ENCODE measurements around the gene NTRK3.
A peak's percentile ranks its signal among the peaks of the same experiment; 100 is the strongest.

The NTRK3 gene

GRCh38 chr15:87827131-87827530 is 429.4 kb downstream of the NTRK3 start:
- H3K4me3 ChIP-seq (ENCODE audit: low read length) = no peak overlapping the region
- TF ChIP-seq CTCF (conservative IDR thresholded peaks at IDR 0.05; ENCODE audit: low read length) = no peak
- peak; percentile 12 for DNase-seq (ENCODE audit: low read depth)

GRCh38 chr15:87826119-87826747 is 430.3 kb downstream of the NTRK3 start:
- H3K4me3 ChIP-seq (ENCODE audit: low read length) = no peak overlapping the region
- no peak for TF ChIP-seq CTCF (conservative IDR thresholded peaks at IDR 0.05; ENCODE audit: low read length)
- DNase-seq (ENCODE audit: low read depth) = no peak

GRCh38 chr15:87818756-87819155 is 437.8 kb downstream of the NTRK3 start:
- no peak for DNase-seq (ENCODE audit: low read depth)
- TF ChIP-seq CTCF (conservative IDR thresholded peaks at IDR 0.05; ENCODE audit: low read length) = no peak

GRCh38 chr15:87817553-87817952 is 439.0 kb downstream of the NTRK3 start:
- no peak overlapping the region for H3K4me3 ChIP-seq (ENCODE audit: low read length)
- peak; percentile 19; the same call in 1 of the 2 replicates for TF ChIP-seq CTCF (conservative IDR thresholded peaks at IDR 0.05; ENCODE audit: low read length)
- DNase-seq (ENCODE audit: low read depth) = peak; percentile 14

More at GRCh38 chr15:87818756-87819155, 437.8 kb downstream of the NTRK3 start:
- no peak overlapping the region for H3K4me3 ChIP-seq (ENCODE audit: low read length)

DNA sequence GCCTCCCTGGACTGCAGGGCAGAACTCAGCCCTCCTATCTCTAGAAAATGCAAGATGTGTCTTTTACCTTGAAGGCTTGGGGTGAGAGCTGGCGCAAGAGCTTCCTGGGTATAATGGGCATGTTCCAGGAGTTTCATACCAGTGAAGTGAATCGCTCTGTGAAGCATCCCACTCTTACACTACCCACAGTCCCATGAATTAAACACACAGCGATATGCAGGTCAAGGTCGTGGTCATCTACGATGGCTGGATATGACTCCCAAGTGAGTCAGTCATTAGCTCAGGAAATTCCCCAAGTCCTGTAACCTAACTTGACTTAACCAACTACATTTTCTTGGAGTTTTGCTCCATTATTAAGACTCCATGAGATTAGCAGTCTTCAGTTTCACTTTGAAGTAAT is 439.7 kb downstream of the NTRK3 start:
- H3K4me3 ChIP-seq (ENCODE audit: low read length) = no peak overlapping the region
- DNase-seq (ENCODE audit: low read depth) = peak; percentile 94
- TF ChIP-seq CTCF (conservative IDR thresholded peaks at IDR 0.05; ENCODE audit: low read length) = no peak

GRCh38 chr15:87816016-87816415 is 440.5 kb downstream of the NTRK3 start:
- H3K4me3 ChIP-seq (ENCODE audit: low read length) = no peak overlapping the region
- peak; percentile 40 for DNase-seq (ENCODE audit: low read depth)
- no peak for TF ChIP-seq CTCF (conservative IDR thresholded peaks at IDR 0.05; ENCODE audit: low read length)

Measured in AG10803 (cell line).